HG03066 (cell line): ENCODE results near the gene TBPL2.

Source experiments
- ATAC-seq: cut with Tn5 transposase; IDR thresholded peaks from one replicate; pipeline ENCODE4 v1.9.1; 2021; ENCODE audit warnings: low read depth; ENCODE audit not compliant: unreplicated experiment

The TBPL2 gene

GRCh38 chr14:55372825-55373224, 67.6 kb downstream of the TBPL2 start:
- no peak for ATAC-seq

GRCh38 chr14:55372423-55372822, 68.0 kb downstream of the TBPL2 start:
- no peak for ATAC-seq

- ATAC-seq = no peak
Observed at GRCh38 chr14:55370883-55371455, 69.4 kb downstream of the TBPL2 start.

- no peak for ATAC-seq
Observed at GRCh38 chr14:55366271-55366670, 74.1 kb downstream of the TBPL2 start.
